GM15510 (cell line): ENCODE measurements around the gene ANKRD13A.

Experiments
- POLR2A ChIP-seq: IDR thresholded peaks from 3 replicates; pipeline ENCODE4 v1.6.1; 2011; ENCODE audit warnings: borderline replicate concordance; ENCODE audit not compliant: insufficient read length; ENCODE audit errors: extremely low read depth

Gene ANKRD13A

DNA sequence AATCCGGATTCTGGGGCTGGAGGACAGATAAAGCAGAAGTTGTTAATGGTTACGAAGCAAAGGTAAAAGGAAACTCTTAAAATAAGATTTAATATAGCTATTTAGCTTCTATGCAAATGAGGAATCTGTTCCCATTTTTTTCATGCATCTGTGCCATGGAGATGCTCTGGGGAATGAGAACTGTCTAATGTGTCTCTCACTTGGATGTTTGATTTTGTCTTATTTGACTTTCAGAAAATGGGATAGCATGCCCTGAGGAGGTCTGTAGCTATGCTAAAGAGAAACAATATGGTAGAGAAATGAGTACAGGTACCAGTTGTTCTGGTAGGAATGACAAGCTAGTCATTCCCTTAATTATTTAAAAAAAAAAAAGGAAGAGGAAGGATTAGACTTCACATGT, 24.8 kb downstream of the ANKRD13A start:
- no peak for TF ChIP-seq POLR2A

GRCh38 chr12:110028323-110028722, 29.1 kb downstream of the ANKRD13A start:
- TF ChIP-seq POLR2A = no peak

DNA sequence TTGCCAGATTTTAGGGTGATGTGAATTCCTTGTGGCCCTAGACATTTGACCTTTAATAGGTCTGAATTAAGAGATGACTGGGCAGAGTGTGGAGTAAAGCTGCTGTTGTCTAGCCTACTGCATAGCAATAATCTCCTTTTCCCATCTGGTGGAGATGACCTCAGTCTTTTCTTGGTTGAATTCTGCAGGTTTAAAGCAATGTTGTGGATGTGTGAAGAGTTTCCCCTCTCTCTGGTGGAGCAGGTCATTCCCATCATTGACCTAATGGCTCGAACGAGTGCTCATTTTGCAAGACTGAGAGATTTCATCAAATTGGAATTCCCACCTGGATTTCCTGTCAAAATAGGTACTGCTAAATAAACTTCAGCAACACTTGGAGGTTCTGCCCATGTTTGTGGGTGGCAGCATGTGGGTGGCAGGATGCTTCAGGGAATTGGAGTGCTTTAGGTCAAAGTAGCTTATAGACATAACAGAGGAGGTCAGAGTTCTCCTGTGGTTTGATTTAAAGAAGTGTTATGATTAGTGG, 30.1 kb downstream of the ANKRD13A start:
- TF ChIP-seq POLR2A = no peak

GRCh38 chr12:110033888-110034287, 34.7 kb downstream of the ANKRD13A start:
- TF ChIP-seq POLR2A = no peak

- TF ChIP-seq POLR2A = no peak
Observed at GRCh38 chr12:110035534-110036104, 36.4 kb downstream of the ANKRD13A start.

DNA sequence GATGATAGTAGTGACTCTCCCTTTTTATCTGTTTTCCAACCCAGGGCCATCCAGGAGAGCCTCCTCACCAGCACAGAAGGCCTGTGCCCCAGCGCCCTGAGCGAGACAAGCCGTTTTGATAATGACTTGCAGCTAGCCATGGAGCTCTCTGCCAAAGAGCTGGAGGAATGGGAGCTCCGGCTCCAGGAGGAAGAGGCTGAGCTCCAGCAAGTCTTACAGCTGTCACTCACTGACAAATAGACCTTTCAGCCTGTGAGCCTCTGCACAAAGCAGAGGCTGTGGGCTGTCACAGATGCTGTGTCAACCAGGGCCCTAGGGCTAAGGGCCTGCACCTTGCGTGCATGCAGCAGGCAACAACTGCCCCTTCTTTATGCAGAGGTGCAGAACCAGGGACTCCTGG, 38.1 kb downstream of the ANKRD13A start:
- no peak for TF ChIP-seq POLR2A

GRCh38 chr12:110038741-110039084, 39.5 kb downstream of the ANKRD13A start:
- TF ChIP-seq POLR2A = no peak

- TF ChIP-seq POLR2A = no peak
Observed at GRCh38 chr12:110039085-110039807, 40.0 kb downstream of the ANKRD13A start.

DNA sequence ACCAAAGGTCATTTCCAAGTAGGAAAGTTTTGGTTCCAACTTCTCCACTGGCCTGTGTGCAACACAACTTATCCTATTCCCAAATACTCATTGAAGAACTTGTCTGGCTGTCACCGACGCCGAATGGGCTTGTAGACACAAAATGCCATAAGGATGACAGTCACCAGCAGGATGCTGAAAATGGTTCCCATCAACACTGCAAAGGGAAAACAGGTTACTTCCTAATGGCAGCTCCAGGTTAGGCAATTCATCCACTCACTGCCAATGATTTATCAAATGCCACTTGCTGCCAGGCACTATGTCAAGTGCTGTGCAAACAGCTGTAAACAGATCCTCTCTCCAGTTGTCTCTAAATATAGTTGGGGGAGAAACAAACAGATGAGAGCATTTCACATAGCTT, 43.0 kb downstream of the ANKRD13A start:
- no peak for TF ChIP-seq POLR2A

DNA sequence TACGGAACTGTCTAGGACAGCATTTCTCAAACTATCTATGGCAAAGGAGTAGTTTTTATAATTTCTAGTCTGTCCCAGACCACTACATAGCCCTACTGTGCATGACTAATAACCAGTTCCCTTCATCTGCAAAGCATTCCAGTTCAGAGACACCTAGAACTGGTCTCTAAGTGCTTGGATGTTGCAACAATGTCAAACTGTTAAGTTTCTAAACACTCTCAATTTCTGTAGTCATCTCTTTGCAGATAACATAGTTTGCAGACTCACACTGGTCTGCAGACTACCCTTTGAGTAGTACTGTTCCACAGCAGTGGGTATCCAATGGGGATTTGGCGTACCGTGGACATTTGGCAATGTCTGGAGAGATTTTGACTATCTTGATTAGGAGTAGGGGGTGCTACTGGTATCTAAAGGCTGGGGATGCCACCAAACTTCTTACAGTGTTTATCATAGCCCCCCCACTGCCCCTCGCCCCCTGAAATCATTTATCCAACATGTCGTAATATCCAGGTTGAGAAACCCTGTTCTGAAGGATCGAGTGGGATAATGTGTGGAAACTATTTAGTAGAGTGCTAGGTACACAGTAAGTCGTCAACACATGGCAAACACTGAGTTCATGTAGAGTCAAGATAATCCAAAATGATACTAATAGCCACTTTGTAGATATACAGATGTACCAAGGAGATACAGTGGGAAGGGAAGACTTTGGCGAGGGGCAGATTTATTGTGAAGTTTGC, 47.4 kb downstream of the ANKRD13A start:
- TF ChIP-seq POLR2A = no peak

DNA sequence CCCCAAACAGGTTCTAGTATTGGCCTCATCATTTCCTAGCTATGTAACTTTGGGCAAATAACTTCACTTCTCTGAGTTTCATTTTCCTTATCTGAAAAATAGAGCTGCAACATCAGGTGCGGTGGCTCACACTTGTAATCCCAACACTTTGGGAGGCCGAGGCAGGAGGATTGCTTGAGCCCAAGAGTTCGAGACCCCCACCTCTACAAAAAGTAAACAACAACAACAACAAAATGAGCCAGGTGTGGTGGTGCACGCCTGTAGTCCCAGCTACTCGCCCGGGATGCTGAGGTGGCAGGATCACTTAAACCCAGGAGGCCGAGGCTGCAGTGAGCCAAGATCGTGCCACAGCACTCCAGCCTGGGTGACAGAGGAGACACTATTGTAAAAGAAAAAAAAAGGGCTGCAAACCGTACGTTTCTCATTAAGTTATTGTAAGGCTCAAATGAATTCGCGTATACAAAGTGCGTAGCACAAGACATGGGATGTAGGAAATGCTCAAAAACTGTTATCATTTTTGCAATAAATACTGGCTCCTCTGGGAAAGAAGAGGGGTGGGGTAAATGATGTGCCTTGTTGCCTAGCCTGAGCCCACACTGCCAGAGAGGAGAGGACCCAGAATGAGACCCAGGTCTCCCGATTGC, 48.2 kb downstream of the ANKRD13A start:
- no peak for TF ChIP-seq POLR2A

GRCh38 chr12:110048242-110049027, 49.2 kb downstream of the ANKRD13A start, which contains the start of gene C12orf76:
C12orf76 (minus strand) TSS chr12:110048522; CDS start chr12:110048495, 27 bp downstream.
- TF ChIP-seq POLR2A = peak; percentile 85

GRCh38 chr12:110050927-110051326, 51.7 kb downstream of the ANKRD13A start:
- no peak for TF ChIP-seq POLR2A

DNA sequence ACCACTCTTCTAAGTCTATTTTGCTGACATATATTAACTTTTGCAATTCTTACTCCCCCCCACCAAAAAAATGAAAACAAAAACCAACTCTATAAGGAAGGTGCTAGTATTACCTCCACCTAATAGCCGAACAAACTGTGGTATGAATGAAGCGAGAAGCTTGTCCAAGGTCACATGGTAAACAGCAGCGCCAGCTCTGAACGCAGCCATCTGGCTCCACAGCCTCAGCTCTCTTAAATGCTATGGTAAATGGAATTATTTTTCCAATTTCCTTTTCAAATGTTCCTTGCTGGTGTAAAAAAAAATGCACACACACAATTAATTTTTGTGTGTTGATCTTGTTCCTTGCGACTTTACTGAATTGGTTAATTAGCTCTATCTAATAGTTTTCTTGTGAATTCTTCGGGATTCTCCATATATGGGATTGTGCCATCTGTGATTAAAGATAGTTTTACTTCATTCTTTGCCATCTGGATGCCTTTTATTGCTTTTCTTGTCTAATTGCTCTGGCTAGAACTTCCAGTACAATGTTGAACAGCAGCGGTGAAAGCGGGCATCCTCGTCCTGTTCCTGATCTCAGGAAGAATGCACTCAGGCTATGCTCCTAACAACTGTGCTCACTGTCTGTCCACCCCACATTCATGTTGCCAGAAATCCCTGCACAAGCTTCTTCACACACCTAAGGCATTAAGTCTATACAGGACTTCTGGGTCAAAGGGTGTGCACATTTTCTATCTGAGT, 59.8 kb downstream of the ANKRD13A start:
- TF ChIP-seq POLR2A = no peak

- TF ChIP-seq POLR2A = no peak
Observed at GRCh38 chr12:110059651-110060000, 60.4 kb downstream of the ANKRD13A start.

DNA sequence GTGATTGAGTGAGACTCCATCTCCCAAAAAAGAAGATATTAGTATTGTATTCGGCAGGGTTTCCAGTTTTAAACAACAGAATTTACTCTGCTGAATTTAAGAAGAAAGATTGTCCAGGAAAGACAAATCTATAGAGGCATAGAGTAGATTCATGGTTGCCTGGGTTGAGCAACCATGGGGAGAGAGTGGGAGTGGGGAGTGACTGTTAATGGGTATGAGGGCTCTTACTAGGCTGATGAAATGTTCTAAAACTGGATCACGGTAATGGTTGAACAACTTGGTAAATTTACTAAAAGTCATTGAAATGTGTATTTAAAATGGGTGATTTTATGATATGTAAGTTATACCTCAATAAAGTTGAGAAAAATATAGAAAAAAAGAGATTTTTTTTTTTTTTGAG, 63.0 kb downstream of the ANKRD13A start:
- TF ChIP-seq POLR2A = no peak
